Activated CD4-positive, alpha-beta memory T cell treated with anti-CD3 and anti-CD28 coated beads, Interleukin-2, amount 10 ng/mL, durations not matched to agents 7 days and 5 days (primary cell): ENCODE data around the gene OPN1SW. TPM values are rescaled to one million over a fixed set of nuclear protein-coding genes. Genes with fewer than 3 reads are reported as not detected.

ENCODE experiments used
- CTCF ChIA-PET: fragments of 350-600 bp; sonication (Branson Sonifier 250); formaldehyde crosslinking; loops from one replicate; lab custom pipeline; 2021; ENCODE audit warnings: antibody characterized with exemption, inconsistent platforms; lab: Charles Lee
- POLR2A ChIA-PET: fragments of 350-600 bp; sonication (Branson Sonifier 250); formaldehyde crosslinking; loops from one replicate; lab custom pipeline; 2021; ENCODE audit warnings: antibody characterized with exemption; lab: Charles Lee
- DNase-seq: peaks from one replicate; pipeline ENCODE4 v3.0.0-alpha.2; 2020
- H3K27ac Mint-ChIP-seq: one replicate; pipeline ENCODE4 v1.8.0; 2021; ENCODE audit warnings: mild to moderate bottlenecking, mixed read lengths
- H3K27me3 Mint-ChIP-seq: one replicate; pipeline ENCODE4 v1.8.0; 2021; ENCODE audit warnings: mixed read lengths
- H3K36me3 Mint-ChIP-seq: one replicate; pipeline ENCODE4 v1.8.0; 2021; ENCODE audit warnings: low read depth, mixed read lengths
- H3K4me1 Mint-ChIP-seq: one replicate; pipeline ENCODE4 v1.8.0; 2021; ENCODE audit warnings: mixed read lengths
- H3K4me3 Mint-ChIP-seq: one replicate; pipeline ENCODE4 v1.8.0; 2021; ENCODE audit warnings: mild to moderate bottlenecking, mixed read lengths
- H3K9me3 Mint-ChIP-seq: one replicate; pipeline ENCODE4 v1.8.0; 2021; ENCODE audit warnings: mixed read lengths
- total RNA-seq, 2 experiments: library from RNA; stranded (reverse); gene quantifications; one replicate each; pipeline ENCODE4 v1.2.3, GENCODE V29; 2021

Gene OPN1SW
- total RNA-seq, 2 experiments from 2014 or later, result not detected

DNA sequence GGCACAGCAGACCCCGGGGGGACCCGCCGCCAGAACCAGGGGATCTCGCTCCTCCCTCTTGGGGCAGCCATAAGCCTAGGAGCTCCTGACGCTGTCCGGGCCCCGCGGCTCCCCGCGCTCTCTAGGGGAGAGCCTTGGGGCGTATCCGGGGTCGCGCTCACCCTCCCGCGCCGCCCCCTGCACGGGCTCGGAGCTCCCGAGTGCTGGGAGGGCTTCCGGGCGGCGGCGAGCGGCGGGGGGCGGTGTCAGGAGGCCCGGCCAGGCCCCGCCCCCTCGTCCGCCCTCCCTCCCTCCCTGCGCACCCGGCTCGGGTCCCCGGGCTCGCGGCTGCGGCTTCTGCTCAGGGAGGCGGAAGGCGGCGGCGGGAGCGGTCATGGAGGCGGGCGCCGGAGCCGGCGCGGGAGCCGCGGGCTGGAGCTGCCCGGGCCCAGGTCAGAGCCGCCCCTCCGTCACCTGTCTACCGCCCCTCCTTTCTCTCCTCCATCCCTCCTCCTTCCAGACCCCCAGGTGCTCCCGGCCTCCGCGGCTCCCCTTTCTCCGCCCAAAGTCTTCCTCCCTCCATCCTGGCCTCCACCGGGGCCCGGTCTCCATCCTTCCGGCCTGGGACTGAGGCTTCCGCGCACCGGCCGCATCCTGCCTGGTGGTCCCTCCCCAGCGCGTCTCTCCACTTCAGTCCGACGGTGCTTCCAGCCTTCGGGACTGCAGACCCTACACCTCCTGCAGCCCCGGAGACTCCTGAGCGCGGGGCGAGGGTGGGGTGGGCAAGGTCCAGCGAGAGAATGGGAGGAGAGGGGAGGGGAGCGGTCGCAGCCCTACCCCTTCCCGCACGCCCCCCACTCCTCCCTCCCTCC lies 15.8 kb upstream of the OPN1SW start, which contains the start of gene CCDC136:
CCDC136 (plus strand) TSS at position 848 of the 851 bp plus-strand sequence. CDS start 444 bp downstream, outside the sequence.
- CTCF ChIA-PET, result no interaction called here
- peaks cover 30% of the 10 kb centered on the region for H3K27me3 Mint-ChIP-seq
- no peaks in the 10 kb centered on the region for H3K9me3 Mint-ChIP-seq
- peak; percentile 82 for DNase-seq
- peak within 1 kb of the TSS; percentile 77 for H3K4me3 Mint-ChIP-seq
- POLR2A ChIA-PET, result interaction anchor here (1.3 kb wide), 1 partner anchor 52 kb away, joined by 4 read pairs; the partner anchor contains the start of gene CALU
- H3K27ac Mint-ChIP-seq, result no peak within 1 kb of the TSS
- H3K36me3 Mint-ChIP-seq, result no peaks in the 10 kb centered on the region
- peaks cover 9% of the 10 kb centered on the region for H3K4me1 Mint-ChIP-seq

- no peaks in the 10 kb centered on the region for H3K9me3 Mint-ChIP-seq
- DNase-seq, result no peak
- no peaks in the 10 kb centered on the region for H3K36me3 Mint-ChIP-seq
- CTCF ChIA-PET, result no interaction called here
- H3K4me3 Mint-ChIP-seq, result peak overlapping the region; percentile 74
- peaks cover 9% of the 10 kb centered on the region for H3K4me1 Mint-ChIP-seq
- H3K27me3 Mint-ChIP-seq, result peaks cover 37% of the 10 kb centered on the region
- POLR2A ChIA-PET, result interaction anchor here (1.3 kb wide), 1 partner anchor 51 kb away, joined by 4 read pairs; the partner anchor contains the start of gene CALU
- H3K27ac Mint-ChIP-seq, result no peak overlapping the region
Observed at GRCh38 chr7:128790315-128791041, 14.9 kb upstream of the OPN1SW start.

GRCh38 chr7:128788446-128789412 lies 13.1 kb upstream of the OPN1SW start:
- POLR2A ChIA-PET, result no interaction called here
- CTCF ChIA-PET, result no interaction called here
- H3K27me3 Mint-ChIP-seq, result peaks cover 40% of the 10 kb centered on the region
- no peaks in the 10 kb centered on the region for H3K9me3 Mint-ChIP-seq
- no peak for DNase-seq
- H3K36me3 Mint-ChIP-seq, result no peaks in the 10 kb centered on the region
- H3K4me1 Mint-ChIP-seq, result peaks cover 9% of the 10 kb centered on the region
- no peak overlapping the region for H3K4me3 Mint-ChIP-seq
- no peak overlapping the region for H3K27ac Mint-ChIP-seq

DNA sequence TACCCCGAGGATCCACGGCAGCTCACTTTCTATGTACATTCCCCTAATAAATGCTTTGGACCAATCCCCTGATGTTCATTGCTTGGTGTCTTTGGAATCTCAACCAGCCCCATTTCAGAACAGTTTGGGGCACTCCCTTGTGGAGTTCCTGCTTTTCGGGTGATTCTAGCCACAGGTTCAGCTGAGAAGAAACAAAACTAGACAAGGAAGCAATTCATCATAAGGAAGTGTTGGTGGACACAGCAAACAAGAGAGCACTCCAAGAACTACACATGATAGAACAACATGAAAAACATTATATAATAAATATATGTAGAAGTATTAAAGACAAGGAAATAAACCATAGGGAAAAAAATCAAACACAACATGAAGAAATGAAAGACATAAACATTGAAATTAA lies 10.1 kb upstream of the OPN1SW start:
- CTCF ChIA-PET, result interaction anchor here (0.9 kb wide), 1 partner anchor 306 kb away, joined by 3 read pairs; no protein-coding TSS in a partner anchor
- H3K4me1 Mint-ChIP-seq, result peaks cover 6% of the 10 kb centered on the region
- peaks cover 42% of the 10 kb centered on the region for H3K27me3 Mint-ChIP-seq
- no peak overlapping the region for H3K4me3 Mint-ChIP-seq
- H3K9me3 Mint-ChIP-seq, result no peaks in the 10 kb centered on the region
- DNase-seq, result no peak
- H3K27ac Mint-ChIP-seq, result no peak overlapping the region
- no peaks in the 10 kb centered on the region for H3K36me3 Mint-ChIP-seq
- POLR2A ChIA-PET, result interaction anchor here (1.6 kb wide), 1 partner anchor 46 kb away, joined by 3 read pairs; no protein-coding TSS in a partner anchor

GRCh38 chr7:128783143-128783861 lies 7.7 kb upstream of the OPN1SW start:
- CTCF ChIA-PET, result no interaction called here

DNA sequence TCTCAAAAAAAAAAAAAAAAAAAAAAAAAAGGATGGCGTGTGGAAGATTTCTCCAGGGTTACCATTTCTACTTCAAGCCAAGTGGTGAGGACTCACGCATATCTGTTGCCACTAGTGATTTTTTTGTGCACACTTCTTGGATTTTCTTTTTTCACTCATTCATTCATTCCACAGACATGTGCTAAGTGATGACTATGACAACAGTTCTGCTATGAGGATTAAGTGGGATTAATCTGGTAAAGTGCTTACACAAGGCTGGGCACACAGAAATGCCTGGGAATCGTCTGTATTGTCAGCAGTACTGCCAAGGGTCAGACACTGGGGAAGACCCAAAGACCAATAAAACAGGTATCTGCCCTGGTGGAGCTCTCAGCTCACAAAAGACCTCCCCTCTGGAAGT lies 6.3 kb upstream of the OPN1SW start:
- Mint-ChIP-seq H3K36me3 (peaks cover 12% of the 10 kb centered on the region), H3K4me1 (peaks cover 6% of the 10 kb centered on the region), H3K4me3 (no peak overlapping the region), H3K27ac (no peak overlapping the region), H3K27me3 (peaks cover 21% of the 10 kb centered on the region), H3K9me3 (peaks cover 18% of the 10 kb centered on the region)
- ChIA-PET POLR2A (interaction anchor here (0.6 kb wide), 1 partner anchor 271 kb away, joined by 3 read pairs; no protein-coding TSS in a partner anchor), CTCF (no interaction called here)
- DNase-seq, result no peak

More at GRCh38 chr7:128783143-128783861, 7.7 kb upstream of the OPN1SW start:
- H3K27me3 Mint-ChIP-seq, result peaks cover 22% of the 10 kb centered on the region
- POLR2A ChIA-PET, result no interaction called here
- no peaks in the 10 kb centered on the region for H3K36me3 Mint-ChIP-seq
- no peak overlapping the region for H3K27ac Mint-ChIP-seq
- peaks cover 4% of the 10 kb centered on the region for H3K9me3 Mint-ChIP-seq
- no peaks in the 10 kb centered on the region for H3K4me1 Mint-ChIP-seq
- no peak overlapping the region for H3K4me3 Mint-ChIP-seq
- no peak for DNase-seq

- Mint-ChIP-seq H3K4me1 (peaks cover 6% of the 10 kb centered on the region), H3K36me3 (peaks cover 14% of the 10 kb centered on the region), H3K27me3 (peaks cover 20% of the 10 kb centered on the region), H3K4me3 (no peak overlapping the region), H3K27ac (no peak overlapping the region), H3K9me3 (peaks cover 21% of the 10 kb centered on the region)
- POLR2A ChIA-PET, result no interaction called here
- CTCF ChIA-PET, result no interaction called here
- DNase-seq, result no peak
Observed at GRCh38 chr7:128781126-128781525, 5.5 kb upstream of the OPN1SW start.

- Mint-ChIP-seq H3K4me3 (no peak overlapping the region), H3K27me3 (peaks cover 11% of the 10 kb centered on the region), H3K4me1 (peaks cover 6% of the 10 kb centered on the region), H3K27ac (no peak overlapping the region), H3K36me3 (peaks cover 30% of the 10 kb centered on the region), H3K9me3 (peaks cover 21% of the 10 kb centered on the region)
- CTCF ChIA-PET, result no interaction called here
- DNase-seq, result no peak
- POLR2A ChIA-PET, result no interaction called here
Observed at GRCh38 chr7:128778946-128779345, 3.4 kb upstream of the OPN1SW start.

- Mint-ChIP-seq H3K27ac (no peak overlapping the region), H3K9me3 (peaks cover 21% of the 10 kb centered on the region), H3K4me1 (peaks cover 6% of the 10 kb centered on the region), H3K4me3 (no peak overlapping the region), H3K36me3 (peaks cover 42% of the 10 kb centered on the region), H3K27me3 (peaks cover 8% of the 10 kb centered on the region)
- ChIA-PET CTCF (no interaction called here), POLR2A (no interaction called here)
- DNase-seq, result no peak
Observed at GRCh38 chr7:128777156-128778123, 1.8 kb upstream of the OPN1SW start.

- no peak for DNase-seq
- POLR2A ChIA-PET, result no interaction called here
- Mint-ChIP-seq H3K27ac (no peak overlapping the region), H3K27me3 (peaks cover 8% of the 10 kb centered on the region), H3K36me3 (peaks cover 64% of the 10 kb centered on the region), H3K4me1 (peaks cover 6% of the 10 kb centered on the region), H3K4me3 (no peak overlapping the region), H3K9me3 (peaks cover 21% of the 10 kb centered on the region)
- CTCF ChIA-PET, result no interaction called here
Observed at GRCh38 chr7:128774921-128775320, 673 bp downstream of the OPN1SW start.
